Caco-2 (cell line): ENCODE results near the gene ACP7. TPM values are rescaled to one million over a fixed set of nuclear protein-coding genes. Genes with fewer than 3 reads are reported as not detected.

ENCODE experiments used
- BruUV-seq: library from RNA; stranded (reverse); fragments of 400-500 nt; replicated peaks from 2 replicates; lab custom pipeline; 2021; lab: Mats Ljungman, UMichigan
- CTCF ChIA-PET: fragments of 300-600 bp; sonication (Branson Sonifier 250); formaldehyde crosslinking; loops from one replicate; lab custom pipeline; 2022; ENCODE audit warnings: antibody characterized with exemption; lab: Charles Lee
- POLR2A ChIA-PET: fragments of 300-600 bp; sonication (Branson Sonifier 250); formaldehyde crosslinking; loops from one replicate; lab custom pipeline; 2022; ENCODE audit warnings: antibody characterized with exemption; lab: Charles Lee
- DNase-seq, 2 experiments: peaks; one replicate each; pipeline versions ENCODE4 v3.0.0 to v3.0.0-alpha.2; 2020 to 2022
- H3K27me3 ChIP-seq: replicated peaks from 2 replicates; pipeline ENCODE4 v1.6.0; 2011; ENCODE audit warnings: low read length; ENCODE audit not compliant: control insufficient read depth, insufficient read depth
- H3K36me3 ChIP-seq: 2 replicates; pipeline ENCODE4 v1.5.1; 2011; ENCODE audit warnings: low read length; ENCODE audit not compliant: control insufficient read depth, insufficient read depth
- H3K4me1 ChIP-seq: fragments of 250-450 bp; sonication (Bioruptor Pico); 2 replicates; pipeline ENCODE4 v1.5.1; 2020; ENCODE audit warnings: mild to moderate bottlenecking
- H3K4me3 ChIP-seq: 2 replicates; pipeline ENCODE4 v1.5.1; 2011; ENCODE audit warnings: low read depth, mild to moderate bottlenecking, control low read depth, low read length
- H3K9me3 ChIP-seq: fragments of 250-450 bp; sonication (Bioruptor Pico); 2 replicates; pipeline ENCODE4 v1.5.1; 2020; ENCODE audit warnings: mild to moderate bottlenecking, moderate library complexity
- H3K27ac Mint-ChIP-seq: one replicate; pipeline ENCODE4 v1.8.0; 2022; ENCODE audit warnings: mixed read lengths; ENCODE audit not compliant: unreplicated experiment
- H3K27me3 Mint-ChIP-seq: one replicate; pipeline ENCODE4 v1.8.0; 2022; ENCODE audit warnings: mixed read lengths; ENCODE audit not compliant: insufficient read depth, unreplicated experiment
- H3K36me3 Mint-ChIP-seq: one replicate; pipeline ENCODE4 v1.8.0; 2022; ENCODE audit warnings: mild to moderate bottlenecking, mixed read lengths; ENCODE audit not compliant: insufficient read depth, unreplicated experiment
- H3K4me1 Mint-ChIP-seq: one replicate; pipeline ENCODE4 v1.8.0; 2022; ENCODE audit warnings: low read depth, mixed read lengths; ENCODE audit not compliant: unreplicated experiment
- H3K4me3 Mint-ChIP-seq: one replicate; pipeline ENCODE4 v1.8.0; 2022; ENCODE audit warnings: mild to moderate bottlenecking, moderate library complexity, mixed read lengths; ENCODE audit not compliant: unreplicated experiment
- H3K9me3 Mint-ChIP-seq: one replicate; pipeline ENCODE4 v1.8.0; 2022; ENCODE audit warnings: mixed read lengths; ENCODE audit not compliant: unreplicated experiment
- CTCF ChIP-seq, 2 experiments: fragments of 200-600 bp in 1 of 2; IDR thresholded peaks; 1 replicate in 1 of 2; 2 replicates in 1 of 2; pipeline versions ENCODE4 v1.5.1 to v1.8.0; 2011 to 2022; ENCODE audit warnings: antibody characterized with exemption in 1 of 2, control low read depth in 1 of 2, inconsistent platforms in 1 of 2, low read depth in 1 of 2, low read length in 1 of 2, mild to moderate bottlenecking in 1 of 2, moderate library complexity in 1 of 2; ENCODE audit not compliant: insufficient read depth in 1 of 2, severe bottlenecking in 1 of 2, unreplicated experiment in 1 of 2
- intact Hi-C: fragments of 100-400 bp; cut with micrococcal nuclease; formaldehyde crosslinking; loops from one replicate; pipeline ENCODE4 v1.10.0; 2022; ENCODE audit not compliant: unreplicated experiment
- total RNA-seq: library from RNA; stranded (reverse); gene quantifications from 2 replicates; pipeline ENCODE4 v1.2.3, GENCODE V29; 2022

Gene ACP7
- total RNA-seq, 1 experiment from 2014 or later = 0.45 TPM

DNA sequence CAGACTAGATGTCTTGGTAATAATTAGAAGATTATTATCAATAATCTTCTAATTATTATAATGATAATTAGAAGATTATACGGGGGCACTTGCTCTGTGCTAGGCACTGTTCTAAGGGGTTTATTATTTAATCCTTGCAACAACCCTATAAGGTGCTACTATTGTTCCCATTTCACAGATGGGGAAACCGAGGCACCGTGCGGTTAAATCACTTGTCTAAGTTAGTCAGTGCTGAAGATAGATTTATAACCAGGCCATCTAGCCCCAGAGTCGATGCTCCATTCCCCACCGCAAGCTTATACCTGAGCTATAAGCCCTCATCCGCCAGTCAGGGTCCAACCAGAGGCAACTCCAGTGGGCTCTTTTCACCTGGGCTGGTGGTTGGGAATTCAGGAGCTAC is 2.0 kb upstream of the ACP7 start:
- H3K9me3 Mint-ChIP-seq = no peaks in the 10 kb centered on the region
- TF ChIP-seq CTCF (IDR thresholded peaks at IDR 0.05; ENCODE audit: insufficient read depth in 1 of 2, low read depth in 1 of 2, low read length in 1 of 2, severe bottlenecking in 1 of 2, unreplicated experiment in 1 of 2) = no peak
- intact Hi-C loops = no loop called here
- peaks cover 7% of the 10 kb centered on the region for H3K4me1 Mint-ChIP-seq
- POLR2A ChIA-PET = no interaction called here
- Histone ChIP-seq H3K4me3 (no peak overlapping the region), H3K4me1 (0 out of 2 replicates have a peak, but pooled peaks cover 5% of the 10 kb centered on the region), H3K9me3 (no peaks in the 10 kb centered on the region), H3K36me3 (no peaks in the 10 kb centered on the region), H3K27me3 (no peaks in the 10 kb centered on the region; the same call in none of the 2 replicates)
- CTCF ChIA-PET = no interaction called here
- H3K27me3 Mint-ChIP-seq = peaks cover 12% of the 10 kb centered on the region
- no peak overlapping the region for H3K4me3 Mint-ChIP-seq
- no peaks in the 10 kb centered on the region for H3K36me3 Mint-ChIP-seq
- DNase-seq = no peak
- no TSS peak for BruUV-seq
- H3K27ac Mint-ChIP-seq = no peak overlapping the region

GRCh38 chr19:39082745-39083598 is 1.2 kb upstream of the ACP7 start:
- intact Hi-C loops = no loop called here
- H3K4me3 Mint-ChIP-seq = peak overlapping the region; percentile 84
- H3K4me1 Mint-ChIP-seq = peaks cover 7% of the 10 kb centered on the region
- no peaks in the 10 kb centered on the region for H3K36me3 Mint-ChIP-seq
- no peak overlapping the region for H3K27ac Mint-ChIP-seq
- DNase-seq = no peak
- H3K27me3 ChIP-seq = no peaks in the 10 kb centered on the region; the same call in none of the 2 replicates
- H3K4me3 ChIP-seq = peak overlapping the region; percentile 51
- CTCF ChIA-PET = interaction anchor here (0.6 kb wide), 3 partner anchors 205 to 509 kb away, joined by 3 to 5 read pairs (median 4); partner anchors contain the start of gene SAMD4B
- H3K9me3 Mint-ChIP-seq = no peaks in the 10 kb centered on the region
- POLR2A ChIA-PET = no interaction called here
- 0 out of 2 replicates have a peak, but pooled peaks cover 5% of the 10 kb centered on the region for H3K4me1 ChIP-seq
- TF ChIP-seq CTCF (IDR thresholded peaks at IDR 0.05; ENCODE audit: insufficient read depth in 1 of 2, low read depth in 1 of 2, low read length in 1 of 2, severe bottlenecking in 1 of 2, unreplicated experiment in 1 of 2) = no peak
- H3K36me3 ChIP-seq = no peaks in the 10 kb centered on the region
- H3K27me3 Mint-ChIP-seq = peaks cover 12% of the 10 kb centered on the region
- no peaks in the 10 kb centered on the region for H3K9me3 ChIP-seq
- TSS peak; percentile 27 for BruUV-seq

- Histone ChIP-seq H3K36me3 (no peaks in the 10 kb centered on the region), H3K27me3 (no peaks in the 10 kb centered on the region; the same call in none of the 2 replicates), H3K9me3 (no peaks in the 10 kb centered on the region), H3K4me3 (peak overlapping the region; percentile 51), H3K4me1 (0 out of 2 replicates have a peak, but pooled peaks cover 5% of the 10 kb centered on the region)
- no peaks in the 10 kb centered on the region for H3K36me3 Mint-ChIP-seq
- peaks cover 12% of the 10 kb centered on the region for H3K27me3 Mint-ChIP-seq
- POLR2A ChIA-PET = no interaction called here
- no peak for DNase-seq
- BruUV-seq = no TSS peak
- no peak overlapping the region for H3K27ac Mint-ChIP-seq
- H3K4me3 Mint-ChIP-seq = peak overlapping the region; percentile 84
- intact Hi-C loops = no loop called here
- CTCF ChIA-PET = interaction anchor here (0.6 kb wide), 4 partner anchors 47 to 510 kb away, joined by 3 to 5 read pairs (median 4); partner anchors contain the start of gene SAMD4B
- no peaks in the 10 kb centered on the region for H3K9me3 Mint-ChIP-seq
- H3K4me1 Mint-ChIP-seq = peaks cover 7% of the 10 kb centered on the region
- no peak for TF ChIP-seq CTCF (IDR thresholded peaks at IDR 0.05; ENCODE audit: insufficient read depth in 1 of 2, low read depth in 1 of 2, low read length in 1 of 2, severe bottlenecking in 1 of 2, unreplicated experiment in 1 of 2)
Measured at GRCh38 chr19:39083599-39083982, 577 bp upstream of the ACP7 start.
